ENCODE data around the gene COX6B2.

COX6B2 gene

DNA sequence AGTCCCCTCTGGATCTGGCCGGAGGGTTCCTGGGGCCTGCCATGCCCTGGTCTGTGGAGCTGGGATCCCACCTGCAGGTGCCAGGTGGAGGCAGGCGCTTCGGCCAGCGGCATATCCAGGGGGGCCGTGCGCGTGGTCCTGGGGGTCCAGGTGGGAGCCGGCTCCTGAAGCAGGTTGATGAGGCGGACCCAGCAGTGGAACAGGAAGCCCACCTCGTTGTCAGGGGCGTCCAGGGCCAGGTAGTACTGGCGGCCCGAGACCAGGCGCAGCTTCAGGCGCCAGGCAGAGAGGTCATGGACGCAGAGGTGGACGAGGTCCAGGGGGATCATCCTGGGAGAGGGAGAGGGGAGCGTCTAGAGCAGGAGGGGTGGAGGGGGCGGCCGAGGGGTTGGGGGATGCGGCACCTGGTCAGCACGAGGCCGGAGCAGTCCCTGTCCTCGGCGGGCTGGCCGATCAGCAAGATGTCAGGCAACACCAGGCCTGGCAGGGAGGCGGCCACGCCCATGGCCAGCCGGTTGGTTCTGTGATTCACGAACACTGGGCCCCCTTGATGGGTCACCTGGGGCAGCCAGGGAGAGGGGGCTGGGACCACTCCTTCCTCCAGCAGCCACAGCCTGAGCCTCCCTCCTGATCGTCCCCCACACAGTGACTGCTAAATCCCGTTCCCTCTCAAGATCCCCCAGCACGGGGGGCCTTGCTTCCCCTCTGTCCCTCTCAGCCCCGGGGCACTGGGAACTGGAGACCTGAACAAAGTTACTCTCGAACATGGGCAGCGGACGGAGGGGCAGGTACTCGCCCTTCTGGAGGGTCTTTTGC is 7.9 kb upstream of the COX6B2 start:
- no peak for DNase-seq

DNA sequence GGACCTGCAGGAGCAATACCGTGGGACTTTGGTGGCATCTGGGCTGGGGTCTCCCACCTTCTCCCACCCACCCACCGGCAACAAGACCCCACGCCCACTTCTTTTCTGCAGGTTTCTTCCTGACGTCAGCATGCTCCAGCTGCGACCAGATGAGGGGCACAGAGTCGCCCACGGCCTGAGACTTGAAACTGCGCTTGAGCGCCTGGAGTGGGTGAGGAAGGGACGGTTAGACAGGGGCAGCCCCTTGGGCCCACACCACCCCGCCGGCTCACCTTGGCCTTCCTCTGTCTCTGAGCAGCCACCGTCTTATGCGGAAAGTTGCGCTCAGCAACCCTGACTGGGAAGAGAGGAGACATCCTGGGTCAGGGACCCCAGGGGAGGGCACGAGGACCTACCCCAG is 6.4 kb upstream of the COX6B2 start:
- no peak for DNase-seq

DNA sequence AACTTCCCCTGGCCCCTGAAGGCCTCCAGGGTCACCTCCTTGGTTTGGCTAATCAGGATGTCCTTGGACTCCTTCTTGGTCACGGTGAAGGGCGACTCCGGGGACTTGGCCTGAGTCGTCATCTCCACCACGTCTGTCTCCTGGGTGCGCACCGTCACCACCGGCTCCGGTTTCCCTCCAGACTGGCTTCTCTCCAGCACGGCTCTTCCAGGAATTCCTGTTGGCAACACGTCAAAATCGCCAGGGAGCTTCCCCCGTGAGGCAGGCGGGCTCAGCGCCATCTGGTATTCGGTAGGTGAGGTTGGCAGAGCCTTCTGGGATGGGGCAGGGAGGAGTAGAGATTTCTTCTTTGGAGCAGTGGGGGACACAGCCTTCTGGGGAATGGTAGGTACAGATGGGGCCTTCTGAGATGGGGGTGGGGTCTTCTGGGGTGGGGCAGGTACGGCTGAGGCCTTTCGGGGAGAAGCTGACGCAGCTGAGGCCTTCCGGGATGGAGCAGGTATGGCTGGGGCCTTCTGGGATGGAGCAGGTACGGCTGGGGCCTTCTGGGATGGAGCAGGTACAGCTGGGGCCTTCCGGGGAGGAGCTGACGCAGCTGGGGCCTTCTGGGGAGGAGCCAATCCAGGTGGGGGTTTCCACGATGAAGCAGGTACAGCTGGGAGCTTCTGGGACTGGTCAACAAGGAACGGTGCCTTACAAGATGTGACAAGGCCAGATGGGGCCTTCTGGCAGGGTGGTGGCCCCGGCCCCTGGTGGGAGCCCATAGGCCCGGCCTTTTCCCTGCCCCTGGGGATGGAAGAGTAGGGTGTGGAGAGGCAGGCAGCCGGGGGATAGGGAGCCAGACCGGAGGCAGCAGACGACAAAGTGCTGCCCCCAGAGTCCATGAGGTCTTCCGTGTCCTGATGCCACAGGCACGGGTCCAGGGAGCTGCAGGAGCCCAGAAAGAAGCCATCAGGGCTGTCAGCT is 4.7 kb upstream of the COX6B2 start:
- DNase-seq = peak; percentile 73 to 89

DNA sequence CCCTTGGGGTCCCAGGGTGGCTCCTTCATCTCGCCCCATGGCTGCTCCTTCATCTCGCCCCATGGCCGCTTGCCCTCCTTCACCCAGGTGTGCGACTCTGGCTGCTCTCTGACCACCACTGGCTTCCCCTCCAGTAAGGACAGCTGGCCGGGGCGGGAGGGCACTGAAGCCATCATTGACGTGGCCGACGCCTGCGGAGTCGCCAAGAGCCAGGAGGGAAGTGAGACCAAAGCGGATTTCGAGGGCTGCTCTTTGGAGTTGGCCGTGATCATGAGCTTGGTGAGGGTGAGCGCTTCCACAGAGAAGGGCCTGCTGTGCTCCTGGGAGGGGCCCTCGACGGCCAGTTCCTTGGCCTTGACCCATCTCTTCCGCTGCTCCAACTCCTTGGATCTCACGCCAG is 4.0 kb upstream of the COX6B2 start:
- DNase-seq = no peak

DNA sequence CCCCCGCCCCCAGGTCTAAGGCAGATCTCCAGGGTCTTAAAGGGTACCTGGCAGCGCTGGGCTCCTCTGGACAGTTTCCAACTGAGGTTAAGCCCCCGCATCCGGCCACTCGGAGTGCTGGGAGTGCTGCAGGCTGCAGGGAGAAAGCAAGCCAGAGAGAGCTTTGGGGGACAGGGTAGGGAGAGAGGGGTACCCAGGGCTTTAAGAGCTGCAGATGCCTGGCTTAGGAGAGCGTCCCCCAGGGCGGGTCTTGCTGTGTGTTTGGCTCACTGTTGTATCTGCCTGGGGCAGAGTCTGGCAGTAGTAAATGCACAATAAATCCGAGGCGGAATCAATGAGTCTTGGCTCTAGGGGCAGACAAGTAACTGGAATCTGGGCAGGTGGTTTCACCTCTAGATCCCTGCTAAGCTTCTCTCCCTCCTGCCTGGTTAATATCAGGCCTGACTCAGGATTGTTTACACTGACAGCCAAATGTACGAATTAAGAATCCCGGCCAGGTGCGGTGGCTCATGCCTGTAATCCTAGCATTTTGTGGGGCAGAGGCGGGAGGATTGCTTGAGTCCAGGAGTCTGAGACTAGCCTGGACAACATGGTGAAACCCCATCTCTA is 798 bp upstream of the COX6B2 start:
- DNase-seq = peak in 1 of 2 experiments; percentile 25

DNA sequence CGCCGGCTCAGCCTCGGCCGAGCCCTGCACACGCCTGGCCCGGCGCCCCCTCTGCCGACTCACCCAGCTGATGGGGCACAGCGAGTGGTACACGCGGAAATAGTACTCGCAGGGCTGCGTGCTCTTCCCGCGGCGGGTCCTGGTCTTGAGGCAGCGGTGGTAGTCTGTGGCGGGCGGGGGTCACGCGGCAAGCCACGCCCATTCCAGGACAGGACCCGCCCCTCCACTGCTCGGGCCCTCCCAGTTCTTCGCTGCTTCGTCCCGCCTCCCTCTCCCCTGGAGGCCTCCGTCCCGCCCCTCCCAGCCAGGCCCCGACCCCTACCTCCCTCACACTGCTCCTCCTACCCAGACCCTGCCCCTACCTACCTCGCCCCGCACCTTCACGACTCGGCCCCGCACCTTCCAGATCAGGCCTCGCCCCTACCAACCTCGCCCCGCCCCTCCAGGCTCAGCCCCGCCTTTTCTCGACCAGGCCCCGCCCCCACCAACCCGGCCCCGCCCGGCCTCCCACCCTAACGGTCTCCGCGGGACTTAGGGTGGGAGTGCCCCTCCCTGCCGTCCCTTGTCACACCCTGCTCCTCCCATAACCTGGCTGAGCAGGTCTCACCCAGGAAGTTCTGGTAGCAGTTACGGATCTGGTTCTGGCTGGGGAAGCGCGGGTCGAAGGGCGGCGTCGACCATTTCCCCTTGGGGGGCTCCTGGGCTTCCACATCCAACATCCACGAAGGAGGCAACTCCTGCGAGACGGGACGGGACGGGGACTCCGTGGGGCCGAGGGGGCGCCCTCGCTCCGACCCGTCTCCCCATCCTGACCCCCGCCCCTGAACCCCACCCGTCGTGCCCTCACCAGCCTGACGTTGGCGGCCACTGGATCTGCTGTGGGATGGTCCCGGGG is 469 bp downstream of the COX6B2 start:
- peak in 1 of 2 experiments; percentile 60 for DNase-seq

DNA sequence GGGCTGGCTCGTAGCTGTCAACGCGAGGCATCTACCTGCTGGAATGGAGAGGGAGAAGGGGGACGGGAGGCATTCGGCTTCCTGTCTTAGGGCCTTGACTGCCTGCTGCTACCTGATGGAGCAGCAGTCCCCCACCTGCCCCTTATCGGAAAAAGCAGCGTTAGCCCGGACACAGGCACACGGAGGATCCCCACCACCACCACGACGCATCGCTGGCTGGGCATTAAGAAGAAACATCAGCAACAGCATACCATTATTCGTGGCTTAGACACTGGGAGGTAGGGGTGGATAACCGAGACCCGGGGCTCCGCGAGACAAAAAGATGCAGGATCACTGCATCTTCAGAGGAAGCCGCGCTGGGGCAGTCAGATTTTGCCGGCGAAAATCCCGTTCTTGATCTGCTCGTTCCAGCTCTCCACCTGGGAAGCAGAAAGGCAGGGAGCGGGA is 1.1 kb downstream of the COX6B2 start:
- no peak for DNase-seq

DNA sequence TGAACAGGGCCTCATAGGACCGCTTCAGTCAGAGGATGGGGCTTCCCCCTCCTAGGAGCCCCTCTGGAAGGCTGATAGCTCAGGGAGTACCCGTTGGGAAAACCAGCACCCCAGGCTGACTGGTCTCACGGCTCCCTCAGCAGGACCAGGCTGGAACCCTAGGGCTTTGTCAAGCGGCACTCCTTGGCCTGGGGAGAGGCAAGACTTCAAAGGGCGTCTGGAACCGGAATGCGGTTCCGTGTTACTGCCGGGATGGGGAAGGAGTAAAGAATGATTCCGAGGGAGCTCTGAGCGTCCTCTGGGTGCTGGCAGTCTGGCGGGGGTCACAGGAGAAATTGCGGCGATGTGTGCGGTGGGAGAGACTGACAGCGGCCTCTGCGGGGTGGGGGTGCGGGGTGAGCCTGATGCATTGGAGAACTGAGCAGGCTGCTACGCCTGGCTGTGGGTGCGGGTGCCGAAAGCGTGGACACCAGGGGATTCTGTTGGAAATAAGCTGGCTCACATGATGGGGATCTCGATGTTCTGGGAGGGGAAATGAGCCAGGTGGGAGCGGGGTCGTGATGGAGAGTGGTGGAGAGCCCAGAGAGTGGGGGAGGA is 1.9 kb downstream of the COX6B2 start:
- DNase-seq = no peak

DNA sequence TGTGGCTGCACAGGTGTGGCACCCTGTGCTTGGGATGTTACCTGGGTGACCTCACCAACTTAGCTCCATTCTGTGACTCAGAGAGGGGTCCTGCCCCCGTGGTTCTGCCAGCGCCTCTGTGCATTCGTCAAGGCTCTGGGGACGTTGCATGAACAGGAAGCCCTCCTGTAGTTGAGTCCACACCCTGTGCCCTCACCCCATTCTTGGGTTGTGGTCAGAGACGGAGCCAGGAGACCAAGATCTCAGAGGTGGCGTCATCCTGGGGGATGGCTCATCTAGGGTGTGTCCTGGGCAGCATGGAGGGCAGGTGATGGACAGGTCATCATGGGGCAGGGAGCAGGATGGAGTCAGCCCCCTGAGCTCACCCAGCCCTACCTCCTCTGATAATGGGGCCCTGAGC is 2.5 kb downstream of the COX6B2 start:
- no peak for DNase-seq

DNA sequence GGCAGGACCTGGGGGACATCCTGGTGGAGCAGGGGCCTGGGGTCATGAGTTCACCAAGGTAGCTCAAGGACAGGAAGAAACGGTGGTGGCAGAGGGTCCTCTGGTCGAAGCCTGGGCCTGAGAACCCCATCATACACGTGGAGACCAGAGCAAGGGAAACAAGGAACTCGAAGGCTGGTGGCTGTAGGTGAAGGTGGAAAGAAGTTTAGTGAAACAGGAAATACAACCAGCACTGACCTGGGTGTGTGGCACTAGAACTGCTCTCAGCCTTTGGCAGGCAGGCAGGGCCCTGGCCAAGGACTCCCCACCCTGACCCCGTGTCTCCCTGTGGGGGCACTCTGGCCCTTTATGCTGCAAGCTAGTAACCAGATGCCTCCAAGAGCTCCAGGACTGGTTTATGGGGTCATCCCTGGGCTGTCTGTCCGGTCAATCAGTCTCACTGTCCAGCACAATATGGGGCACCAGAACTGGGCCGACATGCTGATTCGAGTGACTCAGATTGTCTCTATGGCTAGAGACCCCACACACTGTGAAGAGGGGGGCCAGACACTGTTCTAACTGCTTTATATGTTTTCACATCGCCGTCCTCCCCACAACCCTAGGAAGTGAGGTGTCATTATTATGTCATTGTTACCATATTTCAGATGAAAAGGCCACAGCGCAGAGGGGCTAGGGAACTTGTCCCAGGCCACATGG is 3.8 kb downstream of the COX6B2 start:
- DNase-seq = no peak

DNA sequence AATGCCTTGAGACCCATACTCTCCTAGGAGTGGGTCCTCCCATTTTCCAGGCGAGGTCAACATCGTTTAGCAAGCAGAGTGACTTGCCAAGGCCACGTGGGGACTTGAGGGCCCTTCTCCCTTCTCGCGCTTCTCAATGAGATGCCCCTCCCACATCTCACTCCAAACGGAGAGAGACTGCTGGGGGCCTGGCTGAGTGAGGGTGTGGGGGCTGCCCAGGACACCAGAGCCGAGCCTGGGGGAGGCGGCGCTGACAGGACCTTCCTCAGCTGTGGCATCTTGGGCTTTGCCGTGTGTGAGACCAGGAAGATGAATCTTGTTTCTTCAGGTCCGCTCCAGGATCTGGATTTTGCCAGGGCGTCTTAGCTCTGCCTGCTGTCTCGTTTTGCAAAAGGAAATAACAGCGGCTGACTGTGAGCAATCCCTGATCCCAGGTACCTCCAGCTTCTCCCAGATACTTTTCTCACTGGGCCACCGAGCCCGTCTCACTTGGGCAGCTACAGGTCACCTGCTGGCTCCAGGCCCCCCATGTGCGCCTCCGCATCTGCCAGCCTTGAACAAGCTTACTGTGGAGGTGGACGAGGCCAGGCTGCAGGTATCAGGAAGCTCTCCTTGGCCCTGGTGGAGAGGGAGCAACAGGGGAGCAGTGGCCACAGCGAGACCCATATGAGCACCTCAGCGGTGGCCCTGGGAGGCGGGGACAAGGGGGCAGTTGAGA is 6.0 kb downstream of the COX6B2 start:
- DNase-seq = no peak

DNA sequence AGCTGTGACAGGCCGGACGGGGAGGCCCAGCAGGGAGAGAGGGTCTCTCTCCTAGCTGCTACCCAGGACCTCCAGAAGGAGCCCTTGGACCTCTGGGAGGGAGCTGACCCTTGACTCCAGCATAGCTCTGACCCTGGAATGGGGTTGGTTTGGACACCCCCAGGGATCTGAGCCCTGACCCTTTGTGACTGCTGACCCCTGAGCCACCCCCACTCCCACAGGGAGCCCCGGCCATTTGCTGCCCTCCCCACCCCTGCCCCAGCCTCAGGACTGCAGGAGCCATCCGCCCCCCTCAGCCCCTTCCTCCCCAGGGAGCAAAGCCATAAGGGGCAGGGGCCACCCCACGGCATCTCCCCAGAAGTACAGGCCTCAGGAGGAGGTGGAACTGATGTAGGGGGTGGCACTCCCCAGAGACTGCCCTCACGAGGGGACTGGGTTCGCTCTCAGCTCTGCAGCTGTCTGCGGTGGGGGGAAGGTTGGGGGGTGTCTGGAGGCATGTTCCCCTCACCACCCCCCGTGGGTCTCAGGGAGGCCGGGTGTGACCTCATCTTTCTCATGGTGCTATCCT is 7.0 kb downstream of the COX6B2 start:
- DNase-seq = no peak

DNA sequence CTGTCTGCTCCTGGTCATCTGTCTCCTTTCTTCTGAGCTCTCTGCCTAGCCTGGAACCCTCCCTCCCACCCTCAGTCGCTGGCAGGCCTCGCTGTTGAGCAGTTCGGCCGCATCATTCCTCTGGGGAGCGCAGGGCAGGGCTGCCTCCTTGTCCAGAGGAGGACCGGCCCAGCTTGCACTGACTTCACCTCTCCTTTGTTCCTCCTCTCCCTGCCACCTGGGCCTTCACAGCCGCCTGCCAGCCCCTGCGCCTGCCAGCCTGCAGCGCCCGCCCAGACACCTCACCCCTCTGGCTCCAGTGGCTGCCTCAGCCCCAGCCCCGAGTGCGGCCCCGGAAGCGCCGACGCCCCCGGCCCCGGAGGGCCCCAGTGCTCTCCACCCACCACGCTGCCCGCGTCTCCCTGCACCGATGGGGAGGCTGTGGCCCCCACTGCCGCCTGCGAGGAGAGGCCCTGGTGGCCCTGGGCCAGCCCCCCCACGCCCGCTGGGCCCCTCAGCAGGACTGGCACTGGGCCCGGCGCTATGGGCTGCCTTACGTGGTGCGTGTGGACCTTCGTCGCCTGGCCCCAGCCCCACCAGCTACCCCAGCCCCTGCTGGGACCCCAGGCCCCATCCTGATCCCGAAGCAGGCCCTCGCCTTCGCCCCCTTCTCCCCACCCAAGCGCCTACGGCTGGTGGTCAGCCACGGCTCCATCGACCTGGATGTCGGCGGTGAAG is 7.6 kb downstream of the COX6B2 start:
- DNase-seq = no peak

DNA sequence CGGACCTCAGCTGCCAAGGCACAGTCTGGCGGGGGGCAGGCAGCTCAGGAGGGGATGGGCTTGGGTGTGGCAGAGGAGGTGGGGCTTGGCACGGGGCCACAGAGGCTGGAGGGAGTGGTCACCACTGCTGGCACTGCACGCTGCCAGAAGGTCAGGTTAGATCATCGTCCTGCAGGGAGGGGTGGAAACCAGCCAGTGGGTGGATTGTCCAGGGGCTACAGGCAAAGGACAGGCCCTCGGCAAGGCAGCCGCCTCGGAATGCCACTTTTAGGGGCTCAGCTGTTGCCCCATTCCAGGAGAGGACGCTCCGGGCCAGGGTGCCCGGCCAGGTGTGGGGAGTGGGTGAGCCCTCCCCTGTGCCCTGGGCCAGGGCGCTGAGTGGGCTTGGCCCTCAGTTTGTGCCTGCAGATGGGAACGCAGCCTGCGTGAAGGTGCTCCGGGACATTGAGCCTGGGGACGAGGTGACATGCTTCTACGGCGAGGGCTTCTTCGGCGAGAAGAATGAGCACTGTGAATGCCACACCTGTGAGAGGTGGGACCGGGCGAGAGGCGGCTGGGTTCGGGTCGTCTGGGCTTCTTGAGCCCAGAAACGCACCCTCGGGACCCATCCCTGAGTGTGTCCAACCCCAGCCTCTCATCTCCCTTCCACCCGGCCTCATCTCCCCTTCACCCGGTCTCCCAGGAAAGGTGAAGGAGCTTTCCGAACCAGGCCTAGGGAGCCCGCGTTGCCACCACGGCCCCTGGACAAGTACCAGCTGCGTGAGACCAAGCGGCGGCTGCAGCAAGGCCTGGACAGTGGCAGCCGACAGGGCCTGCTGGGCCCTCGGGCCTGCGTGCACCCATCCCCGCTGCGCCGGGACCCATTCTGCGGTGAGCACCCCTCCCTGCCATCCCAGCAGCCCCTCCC is 8.4 kb downstream of the COX6B2 start:
- no peak for DNase-seq

DNA sequence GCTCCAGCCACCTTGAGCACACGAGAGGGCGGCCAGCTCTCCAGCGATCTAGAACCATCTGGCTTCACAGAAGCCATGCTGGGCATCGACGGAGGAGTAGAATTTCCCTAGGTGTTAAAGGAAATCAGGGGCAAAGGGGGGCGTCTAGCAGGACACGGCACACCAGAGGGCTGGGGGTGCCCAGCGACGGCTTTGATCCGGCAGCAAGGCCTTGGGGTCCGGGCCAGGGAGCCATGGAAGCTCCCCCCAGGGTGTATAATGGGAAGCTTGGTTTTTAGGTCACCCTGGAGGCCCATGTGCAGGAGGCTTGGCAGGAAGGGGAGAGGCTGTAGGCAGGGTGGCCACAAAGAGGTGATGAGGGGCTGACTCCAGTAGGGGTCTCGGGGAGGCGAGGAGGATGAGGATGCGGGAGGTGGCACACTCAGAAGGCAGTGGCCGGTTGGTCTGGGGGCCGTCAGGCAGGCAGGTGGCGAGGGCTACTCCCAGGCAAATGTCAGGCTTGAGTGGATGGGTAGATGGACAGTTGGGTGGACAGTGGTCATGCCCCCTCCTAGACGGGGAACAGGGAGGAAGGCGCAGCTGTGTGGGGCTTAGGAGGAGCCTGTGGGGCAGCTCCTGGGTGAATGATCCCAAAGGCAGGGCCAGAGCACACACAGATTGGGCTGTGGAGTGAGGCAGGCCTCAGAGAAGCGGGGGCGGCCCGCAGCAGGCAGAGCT is 9.3 kb downstream of the COX6B2 start:
- DNase-seq = no peak

DNA sequence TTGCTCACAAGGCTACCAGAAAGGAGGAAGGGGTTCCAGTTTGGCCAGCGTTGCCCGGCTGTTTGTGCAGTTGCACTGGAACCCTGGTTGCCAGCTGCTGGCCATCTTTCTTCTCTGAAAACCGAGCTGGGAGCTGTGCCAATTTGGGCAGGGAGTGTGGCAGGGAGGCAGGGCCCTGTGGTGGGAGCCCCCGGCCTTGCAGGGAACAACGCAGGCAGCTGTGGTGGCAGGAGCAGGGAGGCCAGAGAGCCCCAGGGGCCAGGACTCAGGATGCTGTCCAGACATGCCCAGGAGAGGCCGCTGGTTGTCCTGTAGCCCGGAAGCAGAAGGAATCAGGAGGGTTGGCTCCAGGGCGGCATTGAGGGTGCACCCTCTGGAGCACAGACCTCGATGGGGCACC is 10.1 kb downstream of the COX6B2 start:
- DNase-seq = no peak
